PFSK-1 (cell line): ENCODE data around the gene GTF2H4.

ENCODE experiments used
- POLR2AphosphoS5 ChIP-seq: IDR thresholded peaks from 2 replicates; pipeline ENCODE4 v1.6.1; 2012; ENCODE audit warnings: low read depth, mild to moderate bottlenecking, control low read depth, low read length, moderate library complexity
- SIN3A ChIP-seq: IDR thresholded peaks from 2 replicates; pipeline ENCODE4 v1.6.1; 2012; ENCODE audit warnings: mild to moderate bottlenecking, low read length, moderate library complexity, borderline replicate concordance; ENCODE audit not compliant: insufficient read depth
- TF ChIP-seq, protein P1 (sequence below), 2 experiments: IDR thresholded peaks; 2 replicates each; pipeline versions ENCODE4 v1.6.1 to v1.8.0; 2011 to 2012; ENCODE audit warnings: low read depth in 2 of 2, low read length in 2 of 2, control low read depth in 1 of 2, inconsistent platforms in 1 of 2, mild to moderate bottlenecking in 1 of 2, moderate library complexity in 1 of 2; ENCODE audit not compliant: insufficient read depth in 1 of 2

GRCh38 chr6:30914076-30914853, 6.3 kb downstream of the GTF2H4 start, which contains the start of gene VARS2:
- TF ChIP-seq POLR2AphosphoS5 (peak; percentile 93), SIN3A (no peak; the same call in 1 of the 2 replicates)
- TF ChIP-seq, protein P1, sequence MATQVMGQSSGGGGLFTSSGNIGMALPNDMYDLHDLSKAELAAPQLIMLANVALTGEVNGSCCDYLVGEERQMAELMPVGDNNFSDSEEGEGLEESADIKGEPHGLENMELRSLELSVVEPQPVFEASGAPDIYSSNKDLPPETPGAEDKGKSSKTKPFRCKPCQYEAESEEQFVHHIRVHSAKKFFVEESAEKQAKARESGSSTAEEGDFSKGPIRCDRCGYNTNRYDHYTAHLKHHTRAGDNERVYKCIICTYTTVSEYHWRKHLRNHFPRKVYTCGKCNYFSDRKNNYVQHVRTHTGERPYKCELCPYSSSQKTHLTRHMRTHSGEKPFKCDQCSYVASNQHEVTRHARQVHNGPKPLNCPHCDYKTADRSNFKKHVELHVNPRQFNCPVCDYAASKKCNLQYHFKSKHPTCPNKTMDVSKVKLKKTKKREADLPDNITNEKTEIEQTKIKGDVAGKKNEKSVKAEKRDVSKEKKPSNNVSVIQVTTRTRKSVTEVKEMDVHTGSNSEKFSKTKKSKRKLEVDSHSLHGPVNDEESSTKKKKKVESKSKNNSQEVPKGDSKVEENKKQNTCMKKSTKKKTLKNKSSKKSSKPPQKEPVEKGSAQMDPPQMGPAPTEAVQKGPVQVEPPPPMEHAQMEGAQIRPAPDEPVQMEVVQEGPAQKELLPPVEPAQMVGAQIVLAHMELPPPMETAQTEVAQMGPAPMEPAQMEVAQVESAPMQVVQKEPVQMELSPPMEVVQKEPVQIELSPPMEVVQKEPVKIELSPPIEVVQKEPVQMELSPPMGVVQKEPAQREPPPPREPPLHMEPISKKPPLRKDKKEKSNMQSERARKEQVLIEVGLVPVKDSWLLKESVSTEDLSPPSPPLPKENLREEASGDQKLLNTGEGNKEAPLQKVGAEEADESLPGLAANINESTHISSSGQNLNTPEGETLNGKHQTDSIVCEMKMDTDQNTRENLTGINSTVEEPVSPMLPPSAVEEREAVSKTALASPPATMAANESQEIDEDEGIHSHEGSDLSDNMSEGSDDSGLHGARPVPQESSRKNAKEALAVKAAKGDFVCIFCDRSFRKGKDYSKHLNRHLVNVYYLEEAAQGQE (IDR thresholded peaks at IDR 0.05; ENCODE audit: insufficient read depth in 1 of 2, low read depth in 2 of 2, low read length in 2 of 2) = no peak
